GM21723 (cell line): ENCODE measurements around the gene IFNL2.
"Not testable (repeated sequence)": the region's sequence is repeated elsewhere in the genome, so short reads cannot be mapped to it uniquely, and the experiment has no call there.

Source experiments
- ATAC-seq: cut with Tn5 transposase; IDR thresholded peaks from one replicate; pipeline ENCODE4 v1.9.1; 2021; ENCODE audit warnings: mild to moderate bottlenecking, moderate library complexity; ENCODE audit not compliant: unreplicated experiment

The IFNL2 gene

GRCh38 chr19:39252458-39252857 lies 15.7 kb upstream of the IFNL2 start:
- no peak for ATAC-seq

- ATAC-seq = no peak
These were observed 14.6 kb upstream of the IFNL2 start for GRCh38 chr19:39253374-39254149.

- no peak for ATAC-seq
These were observed 13.5 kb upstream of the IFNL2 start for GRCh38 chr19:39254531-39255345.

GRCh38 chr19:39257227-39257626 lies 11.0 kb upstream of the IFNL2 start:
- no peak for ATAC-seq

GRCh38 chr19:39261704-39262103 lies 6.5 kb upstream of the IFNL2 start:
- no peak for ATAC-seq

- no peak for ATAC-seq
These were observed 5.7 kb upstream of the IFNL2 start for GRCh38 chr19:39262496-39262895.

GRCh38 chr19:39263912-39264305 lies 4.3 kb upstream of the IFNL2 start:
- ATAC-seq = no peak

GRCh38 chr19:39264306-39265290 lies 3.6 kb upstream of the IFNL2 start:
- ATAC-seq = no peak

GRCh38 chr19:39265321-39265916 lies 2.8 kb upstream of the IFNL2 start:
- no peak for ATAC-seq

GRCh38 chr19:39268531-39269223 lies 481 bp downstream of the IFNL2 start:
- not testable (repeated sequence) for ATAC-seq

GRCh38 chr19:39269369-39269768 lies 1.2 kb downstream of the IFNL2 start:
- ATAC-seq = not testable (repeated sequence)

GRCh38 chr19:39270036-39270871 lies 2.1 kb downstream of the IFNL2 start:
- no peak for ATAC-seq

GRCh38 chr19:39273859-39274258 lies 5.7 kb downstream of the IFNL2 start:
- not testable (repeated sequence) for ATAC-seq

- no peak for ATAC-seq
These were observed 7.4 kb downstream of the IFNL2 start for GRCh38 chr19:39275578-39275977.

- ATAC-seq = no peak
These were observed 8.5 kb downstream of the IFNL2 start for GRCh38 chr19:39276740-39277139.

- no peak for ATAC-seq
These were observed 9.4 kb downstream of the IFNL2 start for GRCh38 chr19:39277598-39277997.

- no peak for ATAC-seq
These were observed 13.8 kb downstream of the IFNL2 start for GRCh38 chr19:39282021-39282420.

GRCh38 chr19:39284032-39284431 lies 15.8 kb downstream of the IFNL2 start:
- ATAC-seq = no peak

GRCh38 chr19:39293394-39293793 lies 25.2 kb downstream of the IFNL2 start:
- ATAC-seq = no peak
